ENCODE data around the gene PSME4. TPM values are rescaled to one million over a fixed set of nuclear protein-coding genes. Genes with fewer than 3 reads are reported as not detected.

PSME4 gene
- total RNA-seq, 4 donors from 2014 or later, result 144 to 247 (median 162) TPM

DNA sequence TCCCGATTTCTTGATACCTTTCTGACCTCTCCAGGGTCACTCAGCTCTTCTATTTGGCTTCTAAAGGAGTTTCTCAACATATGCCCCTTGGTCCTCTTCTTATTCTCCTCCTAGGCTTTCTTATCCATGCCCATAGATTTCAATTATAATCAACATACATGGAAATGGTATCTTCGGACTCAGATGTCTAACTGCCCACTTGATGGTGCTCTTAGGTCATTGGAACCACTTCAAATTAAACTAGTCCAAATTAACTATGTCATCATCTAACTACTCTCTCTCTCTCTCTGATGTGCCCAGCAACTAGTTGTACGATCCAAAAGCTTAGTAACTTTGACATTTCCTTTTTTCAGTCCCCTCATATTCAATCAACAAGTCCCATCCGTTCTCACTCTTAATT, 67.8 kb downstream of the PSME4 start:
- intact Hi-C loops (cut with DNase I; ENCODE audit: low total_unique reads) (no loop called here), in situ Hi-C loops (cut with MboI; ENCODE audit: low sequenced_read_pairs in 4 of 4) (no loop called here)
- DNase-seq (no peak), ATAC-seq (no peak)
- no peaks in the 10 kb centered on the region for H3K9me3 ChIP-seq
- H3K27me3 ChIP-seq, result no peaks in the 10 kb centered on the region
- H3K4me1 ChIP-seq, result no peaks in the 10 kb centered on the region
- H3K4me3 ChIP-seq, result no peak overlapping the region
- no peak overlapping the region for H3K27ac ChIP-seq
- H3K36me3 ChIP-seq, result peaks cover 0 to 99% of the 10 kb centered on the region in 2 donors
- TF ChIP-seq, protein P1, sequence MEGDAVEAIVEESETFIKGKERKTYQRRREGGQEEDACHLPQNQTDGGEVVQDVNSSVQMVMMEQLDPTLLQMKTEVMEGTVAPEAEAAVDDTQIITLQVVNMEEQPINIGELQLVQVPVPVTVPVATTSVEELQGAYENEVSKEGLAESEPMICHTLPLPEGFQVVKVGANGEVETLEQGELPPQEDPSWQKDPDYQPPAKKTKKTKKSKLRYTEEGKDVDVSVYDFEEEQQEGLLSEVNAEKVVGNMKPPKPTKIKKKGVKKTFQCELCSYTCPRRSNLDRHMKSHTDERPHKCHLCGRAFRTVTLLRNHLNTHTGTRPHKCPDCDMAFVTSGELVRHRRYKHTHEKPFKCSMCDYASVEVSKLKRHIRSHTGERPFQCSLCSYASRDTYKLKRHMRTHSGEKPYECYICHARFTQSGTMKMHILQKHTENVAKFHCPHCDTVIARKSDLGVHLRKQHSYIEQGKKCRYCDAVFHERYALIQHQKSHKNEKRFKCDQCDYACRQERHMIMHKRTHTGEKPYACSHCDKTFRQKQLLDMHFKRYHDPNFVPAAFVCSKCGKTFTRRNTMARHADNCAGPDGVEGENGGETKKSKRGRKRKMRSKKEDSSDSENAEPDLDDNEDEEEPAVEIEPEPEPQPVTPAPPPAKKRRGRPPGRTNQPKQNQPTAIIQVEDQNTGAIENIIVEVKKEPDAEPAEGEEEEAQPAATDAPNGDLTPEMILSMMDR (IDR thresholded peaks at IDR 0.05 in 4 of 5, conservative IDR thresholded peaks at IDR 0.05 in 1 of 5), result no peak
- no peak for TF ChIP-seq POLR2A (IDR thresholded peaks at IDR 0.05)

DNA sequence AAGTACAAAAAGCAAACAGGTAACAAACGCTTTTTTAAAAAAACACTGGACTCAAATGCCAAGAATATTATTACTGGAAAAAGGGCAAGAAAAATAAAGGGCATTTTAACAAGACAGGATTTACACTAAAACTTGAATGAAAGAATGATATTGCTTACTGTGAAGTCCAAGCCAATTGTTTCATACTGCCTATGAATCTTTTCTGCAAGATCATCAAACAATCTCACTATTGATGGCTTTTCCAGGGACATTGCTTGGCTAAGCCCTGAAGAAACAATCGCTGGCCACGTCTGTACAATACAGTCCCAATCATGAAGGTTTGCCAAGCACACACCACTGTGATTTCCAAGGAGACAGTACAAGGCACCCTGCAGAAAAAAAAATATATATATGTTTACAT, 69.6 kb downstream of the PSME4 start:
- DNase-seq (no peak), ATAC-seq (no peak)
- Histone ChIP-seq H3K27me3 (no peaks in the 10 kb centered on the region), H3K36me3 (peaks cover 0 to 96% of the 10 kb centered on the region in 2 donors), H3K4me3 (no peak overlapping the region), H3K4me1 (peaks cover 4 to 8% of the 10 kb centered on the region in 2 donors), H3K9me3 (no peaks in the 10 kb centered on the region), H3K27ac (no peak overlapping the region)
- in situ Hi-C loops (cut with MboI; ENCODE audit: low sequenced_read_pairs in 4 of 4), result no loop called here
- intact Hi-C loops (cut with DNase I; ENCODE audit: low total_unique reads), result no loop called here
- TF ChIP-seq, protein P1 (IDR thresholded peaks at IDR 0.05 in 4 of 5, conservative IDR thresholded peaks at IDR 0.05 in 1 of 5), result no peak

DNA sequence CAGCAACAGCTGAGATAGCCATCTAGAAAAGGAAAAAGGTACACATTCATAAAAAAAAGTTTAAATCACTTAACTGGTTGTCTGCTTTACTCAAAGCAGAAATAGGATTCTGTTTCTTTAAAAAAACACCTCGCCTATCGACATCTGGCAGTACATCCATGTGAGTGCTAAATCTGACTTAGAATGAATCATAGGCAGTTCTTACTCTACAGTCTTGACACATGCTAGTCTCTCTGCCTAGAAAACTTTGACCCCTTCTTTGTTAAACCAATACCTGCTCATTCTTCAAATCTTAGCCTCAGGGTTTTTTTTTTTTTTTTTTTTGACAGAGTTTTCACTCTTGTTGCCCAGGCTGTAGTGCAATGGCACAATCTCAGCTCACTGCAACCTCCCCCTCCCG, 73.9 kb downstream of the PSME4 start:
- H3K27ac ChIP-seq, result peak overlapping the region; percentile 76 to 85 (median 80)

DNA sequence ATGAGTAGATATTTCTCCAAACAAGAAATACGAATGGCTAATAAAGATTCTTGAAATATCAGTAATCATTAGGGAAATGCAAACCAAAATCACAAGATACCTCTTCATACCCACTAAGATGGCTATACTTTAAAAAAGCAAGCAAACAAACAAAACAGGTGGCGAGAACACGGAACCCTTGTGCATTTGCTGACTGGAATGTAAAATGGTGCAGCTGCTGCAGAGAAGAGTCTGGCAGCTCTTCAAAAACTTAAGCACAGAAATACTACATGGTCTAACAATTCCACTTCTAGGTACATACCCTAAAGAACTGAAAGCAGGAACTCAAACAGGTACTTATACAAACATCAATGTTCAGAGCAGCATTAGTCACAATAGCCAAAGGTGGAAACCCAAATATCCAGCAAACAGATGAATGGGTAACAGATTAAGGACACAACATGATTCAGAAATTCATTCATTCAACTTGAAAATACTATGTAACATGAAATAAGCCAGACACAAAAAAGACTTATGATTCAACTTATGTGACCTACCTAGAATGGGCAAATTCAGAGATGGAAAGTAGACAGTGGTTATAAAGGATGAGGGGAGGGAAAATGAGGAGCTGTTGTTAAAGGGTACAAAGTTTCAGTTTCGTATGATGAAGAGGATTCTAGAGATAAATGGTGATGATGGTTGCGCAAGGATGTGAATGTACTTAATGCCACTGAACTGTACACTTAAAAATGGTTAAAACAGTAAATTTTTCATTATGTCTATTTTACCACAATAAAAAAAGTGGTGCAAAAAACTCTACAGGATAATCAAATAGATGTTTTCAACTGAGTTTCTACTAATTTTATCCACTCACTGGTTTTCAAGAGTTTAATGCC, 84.2 kb downstream of the PSME4 start:
- H3K27me3 ChIP-seq, result no peaks in the 10 kb centered on the region
- no peak overlapping the region for H3K27ac ChIP-seq
- intact Hi-C loops (cut with DNase I; ENCODE audit: low total_unique reads), result loop anchor here (10.0 kb wide), 1 partner anchor 1238 kb away; no protein-coding TSS in a partner anchor
- in situ Hi-C loops (cut with MboI; ENCODE audit: low sequenced_read_pairs in 4 of 4), result no loop called here
- ATAC-seq (no peak), DNase-seq (no peak)
- H3K9me3 ChIP-seq, result no peaks in the 10 kb centered on the region
- H3K36me3 ChIP-seq, result peaks cover 0 to 93% of the 10 kb centered on the region in 2 donors
- no peak overlapping the region for H3K4me3 ChIP-seq
- H3K4me1 ChIP-seq, result peaks cover 1 to 3% of the 10 kb centered on the region in 2 donors
- TF ChIP-seq, protein P1 (IDR thresholded peaks at IDR 0.05 in 4 of 5, conservative IDR thresholded peaks at IDR 0.05 in 1 of 5), result no peak
- no peak for TF ChIP-seq POLR2A (IDR thresholded peaks at IDR 0.05)

More for the DNA sequence above, 73.9 kb downstream of the PSME4 start:
- TF ChIP-seq, protein P1 (IDR thresholded peaks at IDR 0.05 in 4 of 5, conservative IDR thresholded peaks at IDR 0.05 in 1 of 5), result no peak
- TF ChIP-seq POLR2A (IDR thresholded peaks at IDR 0.05), result no peak
- ATAC-seq (peak; percentile 98 to 99), DNase-seq (no peak)
- in situ Hi-C loops (cut with MboI; ENCODE audit: low sequenced_read_pairs in 4 of 4) (no loop called here), intact Hi-C loops (cut with DNase I; ENCODE audit: low total_unique reads) (loop anchor here (5.0 kb wide), 1 partner anchor 40 kb away; no protein-coding TSS in a partner anchor)
- Histone ChIP-seq H3K27me3 (no peaks in the 10 kb centered on the region), H3K9me3 (no peaks in the 10 kb centered on the region), H3K4me1 (peaks cover 4 to 8% of the 10 kb centered on the region in 2 donors), H3K4me3 (no peak overlapping the region), H3K36me3 (peaks cover 0 to 96% of the 10 kb centered on the region in 2 donors)

All from gastrocnemius medialis (tissue), 4 donors.